NCI-H774 (cell line): ENCODE measurements around the gene PLEKHO2.

Experiments used
- DNase-seq: peaks from one replicate; lab custom pipeline; 2025; lab: John Stamatoyannopoulos, UW

The PLEKHO2 gene

GRCh38 chr15:64912379-64913325, 70.9 kb downstream of the PLEKHO2 start:
- no peak for DNase-seq

- DNase-seq = no peak
These were observed 74.0 kb downstream of the PLEKHO2 start for GRCh38 chr15:64915518-64916227.

- no peak for DNase-seq
These were observed 74.7 kb downstream of the PLEKHO2 start for GRCh38 chr15:64916365-64916764.

- no peak for DNase-seq
These were observed 75.5 kb downstream of the PLEKHO2 start for GRCh38 chr15:64917211-64917610.
